DMS153 (cell line): ENCODE results near the gene PSMB8.

Experiments used
- DNase-seq: peaks from one replicate; lab custom pipeline; 2025; lab: John Stamatoyannopoulos, UW

Gene PSMB8

DNA sequence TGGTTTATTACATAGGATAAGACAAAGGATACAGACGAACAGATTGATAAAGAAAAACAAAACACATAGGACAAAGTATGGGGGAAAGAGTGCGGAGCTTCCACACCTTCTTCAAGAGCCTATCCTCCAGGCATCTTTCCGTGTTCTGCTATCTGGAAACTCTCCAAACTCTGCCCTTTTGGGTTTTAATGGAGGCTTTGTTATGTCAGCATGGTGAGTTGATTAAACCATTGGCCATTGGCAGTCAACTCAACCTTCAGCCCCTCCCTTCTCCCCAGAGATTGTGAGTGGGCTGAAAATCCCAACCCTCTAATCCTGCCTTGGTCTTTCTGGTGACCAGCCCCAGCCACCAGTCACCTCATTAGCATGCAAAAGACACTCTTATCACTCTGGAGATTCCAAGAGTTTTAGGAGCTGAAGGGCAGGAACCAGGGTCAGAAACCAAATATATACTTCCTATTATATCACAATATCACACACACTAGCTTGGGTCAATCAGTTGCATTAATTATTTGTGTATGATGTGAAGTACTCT lies 50.9 kb downstream of the PSMB8 start:
- DNase-seq = no peak
